OCI-M2 (cell line): ENCODE measurements around the gene SKI.
"Not testable (repeated sequence)": the region's sequence is repeated elsewhere in the genome, so short reads cannot be mapped to it uniquely, and the experiment has no call there.

Experiments used
- DNase-seq: peaks from one replicate; lab custom pipeline; 2025; ENCODE audit not compliant: unreplicated experiment; lab: John Stamatoyannopoulos, UW

SKI gene

GRCh38 chr1:2318314-2319278, 90.5 kb downstream of the SKI start:
- DNase-seq, result no peak

DNA sequence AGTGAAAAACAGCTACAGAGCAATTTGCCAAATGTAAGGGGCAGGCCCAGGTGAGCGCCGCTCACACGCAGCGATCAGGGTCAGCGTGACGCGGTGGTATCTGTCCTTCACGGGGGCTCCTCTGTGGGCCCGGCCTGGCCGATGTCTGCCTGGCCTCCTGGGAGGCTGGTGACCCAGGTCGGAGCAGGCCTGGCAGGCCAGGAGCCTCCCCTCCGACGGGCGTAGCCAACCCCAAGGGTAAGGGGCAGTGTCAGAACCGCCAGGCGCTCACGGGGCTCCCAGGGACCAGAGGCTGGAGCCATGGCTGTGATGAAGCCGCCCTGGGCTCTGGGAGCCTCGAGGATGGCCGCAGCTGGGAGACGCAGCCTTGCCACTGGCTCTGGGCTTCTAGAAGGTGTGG, 91.2 kb downstream of the SKI start:
- DNase-seq, result no peak

GRCh38 chr1:2320006-2320405, 91.9 kb downstream of the SKI start:
- no peak for DNase-seq

- DNase-seq, result no peak
Measured at GRCh38 chr1:2320760-2321667, 92.9 kb downstream of the SKI start.

DNA sequence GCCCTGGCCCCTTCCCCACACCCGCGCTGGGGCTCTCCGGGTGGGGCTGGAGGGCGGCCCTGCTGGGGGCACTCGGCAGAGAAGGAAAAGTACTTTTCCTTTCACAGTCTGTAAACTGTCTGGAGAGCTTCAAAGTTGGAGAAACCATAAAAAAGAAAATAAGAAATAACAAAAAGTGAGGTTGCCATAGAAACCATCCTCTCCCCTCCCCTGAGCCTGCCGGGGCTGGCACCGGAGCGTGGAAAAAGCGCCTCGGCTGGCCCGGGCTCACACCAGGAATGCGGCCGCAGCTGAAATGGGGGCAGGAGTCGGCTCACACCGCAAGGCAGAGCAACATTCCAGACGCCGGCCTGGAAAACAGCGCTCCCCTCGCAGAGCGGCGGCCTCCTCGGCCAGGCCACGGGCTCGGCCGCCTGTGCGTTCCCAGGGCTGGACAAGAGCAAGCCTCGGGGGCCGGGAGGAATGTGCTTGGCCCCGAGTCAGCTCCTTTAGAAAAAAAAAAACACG, 94.0 kb downstream of the SKI start:
- no peak for DNase-seq

DNA sequence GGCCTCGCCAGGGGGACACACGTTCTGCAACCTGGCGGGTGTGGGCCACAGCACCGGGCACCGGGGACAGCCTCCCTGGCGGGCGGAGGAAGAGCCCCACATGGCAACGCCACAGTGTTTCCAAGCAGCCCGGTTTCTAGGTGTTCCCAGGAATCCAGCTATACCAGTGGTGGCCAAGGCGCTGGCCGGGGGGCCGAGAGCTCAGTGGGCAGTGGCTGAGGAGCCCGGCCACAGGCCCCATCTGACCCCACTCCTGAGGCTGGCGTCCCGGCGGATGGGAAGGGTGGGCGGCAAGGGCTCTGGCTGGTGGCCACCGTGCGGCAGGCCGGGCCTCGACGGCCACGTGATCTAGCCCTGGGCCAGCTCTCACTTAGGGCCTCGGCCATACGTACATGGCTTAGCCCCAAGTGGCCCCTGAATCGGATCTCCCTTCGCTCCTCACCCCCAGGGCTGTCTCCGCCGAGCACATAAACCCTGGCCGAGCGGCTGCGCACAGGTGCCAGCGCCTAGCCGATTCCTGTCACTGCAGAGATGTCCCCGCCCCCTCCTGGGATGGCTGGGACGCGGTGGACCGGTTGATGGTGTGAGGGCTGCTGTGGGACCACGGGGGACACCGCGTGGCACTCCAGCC, 94.6 kb downstream of the SKI start:
- no peak for DNase-seq

DNA sequence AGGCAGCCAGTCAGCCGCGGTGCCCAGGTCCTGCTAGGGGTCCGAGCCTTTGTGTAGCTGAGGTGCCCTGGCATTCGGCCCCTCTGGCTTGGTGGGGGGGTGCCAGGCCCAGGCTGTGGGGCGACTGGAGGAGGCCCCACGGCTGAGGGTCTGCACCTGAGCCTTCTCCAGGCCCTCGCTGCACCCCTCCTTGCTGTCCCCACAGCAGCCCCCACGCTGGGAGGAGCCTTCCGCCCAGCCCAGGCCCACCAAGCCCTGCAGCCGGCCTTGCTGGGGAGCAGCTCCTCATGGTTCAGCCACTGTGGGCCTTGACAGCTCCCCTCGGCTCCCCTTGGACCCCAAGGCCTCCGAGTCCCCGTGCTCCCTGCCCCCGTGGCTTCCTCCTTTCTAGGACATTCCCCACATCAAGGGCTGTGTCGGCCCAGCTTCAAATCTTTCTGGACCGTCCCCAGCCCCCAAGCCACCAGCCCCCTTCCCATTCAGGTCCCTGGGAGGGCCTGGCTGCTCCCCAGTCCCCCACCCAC, 95.4 kb downstream of the SKI start:
- no peak for DNase-seq

DNA sequence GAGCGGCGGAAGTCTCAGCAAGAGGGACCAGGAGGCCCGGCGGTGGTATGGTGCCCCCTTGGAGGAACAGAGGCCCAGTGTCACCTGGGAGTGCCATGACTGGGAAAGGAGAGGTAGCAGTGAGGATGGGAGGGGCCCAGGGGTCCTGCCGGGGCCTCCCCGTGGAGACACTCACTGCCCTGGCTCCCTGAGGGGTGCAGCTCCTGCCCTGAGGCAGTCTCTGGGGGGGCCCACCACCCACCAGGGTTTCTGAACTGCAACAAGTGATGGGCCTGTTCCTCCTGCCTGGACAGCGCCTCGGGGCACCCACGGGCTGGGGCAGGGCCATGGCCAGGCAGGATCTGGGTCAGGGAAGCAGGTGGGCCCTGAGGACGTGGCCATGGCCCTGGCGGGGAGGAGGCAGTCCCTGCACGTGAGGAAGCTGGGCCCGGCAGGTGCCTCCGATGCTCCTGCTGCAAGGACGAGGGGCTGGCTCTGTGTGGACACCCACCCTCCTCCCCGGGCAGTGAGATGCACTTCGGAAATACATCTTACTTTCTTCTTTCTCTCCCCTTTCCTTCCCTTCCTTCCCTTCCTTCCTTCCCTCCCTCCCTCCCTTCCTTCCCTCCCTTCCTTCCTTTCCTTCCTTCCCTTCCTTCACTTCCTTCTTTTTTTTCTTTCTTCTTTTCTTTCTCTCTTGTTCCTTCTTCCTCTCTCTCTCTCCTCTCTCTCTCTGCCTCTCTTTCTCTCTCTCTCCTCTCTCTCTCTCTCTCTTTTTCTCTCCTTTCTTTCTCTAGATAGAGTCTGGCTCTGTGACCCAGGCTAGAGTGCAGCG, 96.6 kb downstream of the SKI start:
- no peak for DNase-seq

DNA sequence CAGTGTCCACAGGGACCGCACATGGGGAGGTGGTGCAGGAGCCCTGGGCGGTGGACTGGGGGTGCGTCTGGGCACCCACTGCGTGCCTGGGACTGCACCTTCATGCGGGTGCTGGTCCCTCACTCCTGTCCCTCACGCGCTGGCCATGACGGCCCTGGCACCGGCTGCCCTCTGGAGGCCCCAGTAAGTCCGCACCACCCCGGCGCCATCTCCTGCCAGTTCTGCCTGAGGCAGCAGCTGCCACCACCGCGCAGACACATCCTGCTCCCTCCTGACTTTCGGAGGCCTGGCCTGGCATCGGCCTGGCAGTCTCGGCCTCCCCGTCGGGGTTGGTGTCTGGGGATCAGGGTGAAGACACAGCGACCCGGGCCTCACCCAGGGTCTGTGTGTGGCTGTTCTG, 98.4 kb downstream of the SKI start:
- no peak for DNase-seq

- DNase-seq, result not testable (repeated sequence)
Measured at GRCh38 chr1:2327162-2327561, 99.0 kb downstream of the SKI start.

GRCh38 chr1:2327841-2328240, 99.7 kb downstream of the SKI start:
- no peak for DNase-seq

DNA sequence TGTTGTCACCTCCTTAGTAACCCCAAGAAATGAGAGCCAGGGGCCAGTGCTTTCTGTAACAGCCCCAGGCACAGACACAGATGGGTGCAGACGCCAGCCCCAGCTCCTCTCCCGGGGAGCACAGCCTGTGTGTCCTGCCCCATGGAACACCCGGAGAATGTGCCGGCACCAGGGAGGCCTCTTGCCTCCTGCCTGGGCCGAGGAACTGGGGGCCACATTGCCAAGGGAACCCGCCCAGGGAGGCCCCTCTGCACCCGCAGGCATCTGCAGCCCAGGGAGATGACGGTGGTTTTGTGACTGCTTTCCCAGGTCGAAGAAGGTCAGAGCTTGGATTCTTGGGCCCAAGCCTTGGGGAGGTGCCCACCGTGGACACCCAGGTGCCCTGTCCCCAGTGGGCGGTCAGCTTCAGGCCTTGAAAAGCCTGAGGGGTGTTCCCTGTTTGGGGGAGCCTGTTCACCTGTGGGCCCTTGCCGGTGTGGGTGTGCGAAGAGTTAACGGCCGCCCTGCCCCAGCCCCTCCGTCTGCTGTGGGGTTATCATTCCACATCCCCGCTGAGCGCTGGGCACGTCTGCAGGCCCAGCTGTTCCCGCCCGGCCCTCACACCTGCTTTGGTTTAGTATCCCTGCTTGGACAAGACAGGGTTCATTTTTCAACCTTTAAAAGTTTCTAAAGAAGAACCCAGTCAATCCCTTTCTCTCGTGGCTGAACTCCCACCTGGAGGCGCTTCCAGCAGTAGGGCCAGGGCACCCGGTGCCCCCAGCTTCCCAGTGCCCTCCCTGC, 100.7 kb downstream of the SKI start:
- DNase-seq, result no peak

DNA sequence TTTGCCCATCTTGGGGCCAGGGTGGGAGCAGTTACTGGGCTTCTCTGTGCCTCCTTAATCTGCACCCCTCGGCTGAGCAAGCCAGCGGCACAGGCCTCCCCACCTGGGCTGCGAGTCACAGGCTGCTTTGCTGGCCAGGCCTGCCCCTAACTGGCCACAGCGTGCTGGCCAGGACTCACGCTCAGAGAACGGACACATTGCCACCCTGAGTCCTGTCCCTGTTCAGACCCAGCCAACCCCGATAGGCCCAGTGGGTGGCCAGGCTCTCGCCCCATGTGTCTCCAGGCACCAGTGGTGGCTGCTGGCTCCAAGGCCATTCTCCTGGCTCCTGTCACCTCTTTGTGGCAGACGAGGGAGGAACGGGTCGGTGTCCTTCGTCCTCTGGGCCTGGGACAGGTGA, 101.9 kb downstream of the SKI start:
- DNase-seq, result no peak

DNA sequence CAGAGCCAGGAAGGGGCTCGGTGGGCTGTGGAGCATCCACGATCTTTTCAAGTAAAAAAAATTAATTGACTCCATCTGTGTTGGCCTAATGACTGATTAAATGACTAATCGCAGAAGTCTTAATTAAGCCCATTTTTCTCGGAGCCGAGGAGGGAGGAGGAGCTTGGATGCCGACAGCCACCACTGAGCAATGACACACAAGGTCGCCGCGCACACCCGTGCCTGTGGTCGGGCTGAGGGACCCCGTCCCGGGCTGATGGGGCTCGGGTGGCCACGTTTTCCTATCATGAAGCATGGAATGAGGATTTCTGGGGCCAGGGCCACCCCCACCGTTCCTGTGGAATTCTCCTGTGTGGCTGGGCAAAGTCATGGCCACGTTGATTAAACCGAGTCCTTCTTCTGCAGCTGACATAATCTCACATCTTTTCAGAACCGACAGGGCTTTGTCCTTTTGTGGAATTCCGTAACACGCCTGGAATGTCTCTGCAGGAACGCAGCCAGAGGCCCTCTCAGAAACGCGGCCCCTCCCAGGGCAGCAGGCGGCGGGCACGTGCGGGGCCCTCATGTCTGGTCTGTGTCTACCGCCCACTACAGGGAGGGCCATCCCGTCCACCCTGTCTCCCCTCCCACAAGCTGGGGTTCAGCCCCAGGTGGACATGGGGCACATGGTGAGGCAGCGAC, 102.5 kb downstream of the SKI start:
- DNase-seq, result no peak

- no peak for DNase-seq
Measured at GRCh38 chr1:2331200-2331544, 103.1 kb downstream of the SKI start.

GRCh38 chr1:2331580-2331979, 103.5 kb downstream of the SKI start:
- DNase-seq, result not testable (repeated sequence)

GRCh38 chr1:2334366-2334765, 106.2 kb downstream of the SKI start:
- DNase-seq, result no peak

DNA sequence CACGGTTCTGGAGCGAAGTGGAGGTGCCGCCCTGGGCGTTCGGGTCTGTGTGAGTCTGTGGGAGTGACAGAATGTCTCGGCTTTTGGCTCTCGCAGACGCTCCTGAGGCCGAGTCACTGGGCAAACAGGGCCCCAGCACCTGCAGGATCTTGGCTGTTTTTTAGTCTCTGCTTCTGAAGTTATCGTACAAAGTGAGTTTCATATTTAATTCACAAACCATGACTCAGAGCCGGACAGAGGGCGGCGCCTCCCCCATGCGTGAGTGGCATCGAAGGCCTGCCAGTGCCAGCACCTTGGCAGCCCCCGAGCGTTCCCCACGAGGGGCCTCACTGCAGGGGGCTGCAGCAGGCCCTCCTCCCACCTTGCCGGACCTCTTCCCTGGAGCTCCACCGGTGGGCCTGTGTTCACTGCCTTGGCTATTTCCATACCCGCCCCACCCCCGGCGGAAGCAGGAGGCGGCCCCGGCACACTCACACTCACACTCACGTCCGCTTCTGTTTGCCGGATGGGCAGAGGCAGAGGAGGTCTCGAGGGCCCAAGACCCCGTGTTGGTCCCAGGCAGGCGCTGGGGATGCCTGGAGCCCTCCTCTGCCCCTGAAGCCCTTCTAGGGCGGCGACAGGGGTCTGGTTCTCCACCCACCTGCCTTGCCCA, 106.9 kb downstream of the SKI start:
- DNase-seq, result no peak
